ENCODE data around the gene NEMP1. TPM values are rescaled to one million over a fixed set of nuclear protein-coding genes. Genes with fewer than 3 reads are reported as not detected.

Gene NEMP1
- total and polyA plus RNA-seq, 5 experiments from 2014 or later = 2.6 to 29.5 (median 5.5) TPM

GRCh38 chr12:57104292-57104910, 25.8 kb upstream of the NEMP1 start:
- H3K4me1 Mint-ChIP-seq = peaks cover 22 to 82% (median 76%) of the 10 kb centered on the region in 4 donors
- DNase-seq (peak in 1 of 10 donors; percentile 44), ATAC-seq (no peak)
- no peaks in the 10 kb centered on the region for H3K27me3 Mint-ChIP-seq
- POLR2A ChIA-PET = interaction anchor here (1.6 to 16.7 kb wide), 2 partner anchors 10 to 22 kb away, joined by 3 to 559 read pairs; partner anchors contain the start of gene NAB2
- H3K36me3 Mint-ChIP-seq = peaks cover 0 to 78% (median 6%) of the 10 kb centered on the region in 3 donors
- H3K9me3 Mint-ChIP-seq = no peaks in the 10 kb centered on the region
- peak overlapping the region in 2 of 10 donors; percentile 9 to 62 for H3K4me3 Mint-ChIP-seq
- peak overlapping the region in 8 of 10 donors; percentile 6 to 90 (median 50) for H3K27ac Mint-ChIP-seq

DNA sequence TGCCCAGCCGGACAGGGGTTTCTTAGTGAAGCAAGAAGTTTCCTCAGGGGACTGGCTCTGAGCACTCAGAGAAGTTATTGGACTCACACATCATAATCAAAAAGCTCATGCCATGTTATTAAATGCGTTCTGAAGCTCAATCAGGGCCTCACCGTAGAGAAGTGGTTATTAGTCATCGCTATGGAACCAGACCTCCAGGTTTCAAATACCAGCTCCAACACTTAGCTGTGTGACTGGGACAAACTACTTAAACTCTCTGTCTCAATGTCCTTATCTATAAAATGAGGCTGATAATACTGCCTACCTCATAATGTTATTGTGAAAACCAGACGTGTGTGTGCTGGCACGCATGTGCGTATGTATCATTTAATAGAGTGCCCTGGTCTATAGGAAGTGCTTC, 25.3 kb upstream of the NEMP1 start:
- peaks cover 23 to 84% (median 77%) of the 10 kb centered on the region in 4 donors for H3K4me1 Mint-ChIP-seq

DNA sequence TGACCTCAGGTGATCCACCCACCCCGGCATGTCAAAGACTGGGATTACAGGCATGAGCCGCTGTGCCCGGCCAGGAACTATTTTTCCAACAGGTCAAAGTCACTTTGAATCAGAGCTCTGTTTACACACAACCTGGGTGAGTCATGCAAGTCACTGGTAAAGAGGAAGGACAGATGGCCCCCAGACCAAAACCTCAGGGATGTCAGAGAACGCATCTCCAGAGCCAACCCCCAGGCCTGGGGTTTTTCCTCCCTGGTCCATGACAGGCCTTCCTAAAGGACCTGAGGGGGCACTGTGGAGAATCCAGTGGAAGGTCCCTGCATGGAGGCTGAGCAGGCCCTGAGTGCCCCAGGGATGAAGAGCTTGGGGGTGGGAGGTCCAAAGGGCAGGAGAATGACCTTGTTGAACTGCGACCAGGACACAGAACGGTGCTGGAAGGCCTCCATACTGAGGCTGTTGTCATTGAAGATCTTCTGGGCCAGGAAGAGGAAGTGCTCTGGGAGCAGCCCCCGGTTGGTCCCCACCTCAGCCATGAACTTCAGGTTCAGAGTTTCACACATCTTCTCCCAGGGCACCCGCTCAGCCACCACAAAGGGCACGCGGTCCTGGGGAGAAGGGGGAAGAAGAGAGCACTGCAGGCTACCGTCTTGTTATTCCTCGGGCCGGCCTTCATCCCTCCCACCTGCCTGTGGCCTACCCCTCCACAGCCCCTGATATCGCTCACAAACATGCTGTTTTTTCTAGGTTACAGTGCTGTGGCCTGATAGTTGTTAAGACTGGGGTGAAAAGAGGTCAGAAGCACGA, 23.5 kb upstream of the NEMP1 start:
- ATAC-seq = peak; percentile 23 to 46
- no peaks in the 10 kb centered on the region for H3K9me3 Mint-ChIP-seq
- POLR2A ChIA-PET = interaction anchor here (0.6 to 16.7 kb wide), 6 partner anchors 3 to 369 kb away, joined by 3 to 559 read pairs (median 4); partner anchors contain the start of genes NAB2 and STAT6
- peaks cover 0 to 87% (median 9%) of the 10 kb centered on the region in 3 donors for H3K36me3 Mint-ChIP-seq
- peak overlapping the region; percentile 79 to 93 (median 87) for H3K27ac Mint-ChIP-seq
- H3K4me3 Mint-ChIP-seq = peak overlapping the region in 7 of 10 donors; percentile 29 to 53 (median 41)
- peaks cover 13 to 74% (median 65%) of the 10 kb centered on the region in 4 donors for H3K4me1 Mint-ChIP-seq
- peak in 1 of 10 donors; percentile 62 for DNase-seq
- no peaks in the 10 kb centered on the region for H3K27me3 Mint-ChIP-seq

More for the DNA sequence above, 25.3 kb upstream of the NEMP1 start:
- no peaks in the 10 kb centered on the region for H3K9me3 Mint-ChIP-seq
- H3K4me3 Mint-ChIP-seq = peak overlapping the region in 1 of 10 donors; percentile 9
- no peaks in the 10 kb centered on the region for H3K27me3 Mint-ChIP-seq
- ATAC-seq (no peak), DNase-seq (no peak)
- peaks cover 0 to 84% (median 6%) of the 10 kb centered on the region in 3 donors for H3K36me3 Mint-ChIP-seq
- H3K27ac Mint-ChIP-seq = peak overlapping the region in 6 of 10 donors; percentile 20 to 90 (median 50)
- POLR2A ChIA-PET = interaction anchor here (1.6 to 16.7 kb wide), 2 partner anchors 10 to 21 kb away, joined by 3 to 559 read pairs; partner anchors contain the start of gene NAB2

DNA sequence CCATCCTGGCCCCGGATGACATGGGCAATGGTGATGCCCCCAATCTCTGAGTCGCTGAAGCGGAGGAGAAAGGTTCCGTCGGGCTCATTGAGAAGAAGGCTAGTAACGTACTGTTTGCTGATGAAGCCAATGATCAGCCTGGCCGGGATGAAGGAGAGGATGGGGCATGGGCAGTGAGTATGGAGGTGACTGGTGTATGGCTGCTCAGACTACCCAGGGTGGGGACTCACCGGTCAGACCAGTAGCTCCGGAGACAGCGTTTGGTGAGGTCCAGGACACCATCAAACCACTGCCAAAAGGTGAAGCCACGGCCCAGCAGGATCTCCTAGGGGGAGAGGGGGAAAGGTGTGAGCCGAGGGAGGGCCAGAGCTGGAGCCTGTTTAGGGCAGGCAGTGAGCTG, 21.2 kb upstream of the NEMP1 start:
- DNase-seq = peak in 1 of 10 donors; percentile 16

GRCh38 chr12:57099047-57099714, 20.6 kb upstream of the NEMP1 start:
- H3K27me3 Mint-ChIP-seq = no peaks in the 10 kb centered on the region
- POLR2A ChIA-PET = interaction anchor here (1.0 to 16.7 kb wide), 5 partner anchors 5 to 34 kb away, joined by 3 to 559 read pairs (median 5); partner anchors contain the start of genes NAB2, NEMP1 and STAT6
- DNase-seq (no peak), ATAC-seq (no peak)
- H3K36me3 Mint-ChIP-seq = peaks cover 0 to 78% (median 6%) of the 10 kb centered on the region in 3 donors
- H3K27ac Mint-ChIP-seq = peak overlapping the region; percentile 37 to 87 (median 76)
- no peak overlapping the region for H3K4me3 Mint-ChIP-seq
- H3K9me3 Mint-ChIP-seq = no peaks in the 10 kb centered on the region
- peaks cover 10 to 74% (median 61%) of the 10 kb centered on the region in 4 donors for H3K4me1 Mint-ChIP-seq

More for the DNA sequence above, 21.2 kb upstream of the NEMP1 start:
- no peak overlapping the region for H3K4me3 Mint-ChIP-seq
- H3K4me1 Mint-ChIP-seq = peaks cover 9 to 74% (median 60%) of the 10 kb centered on the region in 4 donors
- no peaks in the 10 kb centered on the region for H3K9me3 Mint-ChIP-seq
- POLR2A ChIA-PET = interaction anchor here (1.0 to 16.7 kb wide), 5 partner anchors 6 to 34 kb away, joined by 3 to 559 read pairs (median 3); partner anchors contain the start of genes NAB2, NEMP1 and STAT6
- no peak for ATAC-seq
- H3K27ac Mint-ChIP-seq = peak overlapping the region in 8 of 10 donors; percentile 52 to 87 (median 76)
- no peaks in the 10 kb centered on the region for H3K27me3 Mint-ChIP-seq
- H3K36me3 Mint-ChIP-seq = peaks cover 0 to 83% (median 6%) of the 10 kb centered on the region in 3 donors

DNA sequence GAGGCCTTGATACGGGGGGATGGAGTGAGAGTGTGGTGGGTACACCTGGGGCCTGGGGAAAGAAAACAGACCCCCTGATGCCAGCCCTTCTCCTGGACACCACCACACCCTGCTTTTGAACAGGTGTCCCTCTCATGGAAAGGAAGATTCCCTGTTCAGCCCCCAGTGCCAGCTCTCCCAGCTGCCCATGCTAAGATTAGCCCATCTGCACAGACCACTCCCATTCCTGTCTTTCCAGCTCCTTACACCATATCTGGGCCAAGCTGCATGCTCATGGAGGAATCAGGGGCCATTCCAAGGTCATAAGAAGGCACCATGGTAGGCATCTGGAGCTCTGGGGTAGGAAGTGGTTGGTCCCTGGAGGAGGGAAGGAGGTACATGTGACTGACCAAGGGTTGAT, 20.0 kb upstream of the NEMP1 start:
- Mint-ChIP-seq H3K27ac (peak overlapping the region in 7 of 10 donors; percentile 42 to 87 (median 75)), H3K9me3 (no peaks in the 10 kb centered on the region), H3K4me3 (no peak overlapping the region), H3K36me3 (peaks cover 0 to 76% (median 8%) of the 10 kb centered on the region in 3 donors), H3K4me1 (peaks cover 13 to 74% (median 59%) of the 10 kb centered on the region in 4 donors), H3K27me3 (no peaks in the 10 kb centered on the region)
- ATAC-seq = no peak
- no peak for DNase-seq
- POLR2A ChIA-PET = interaction anchor here (1.2 to 16.7 kb wide), 5 partner anchors 4 to 90 kb away, joined by 3 to 559 read pairs (median 5); partner anchors contain the start of genes NAB2, NEMP1 and STAT6

- peak overlapping the region in 3 of 10 donors; percentile 66 to 89 (median 84) for H3K27ac Mint-ChIP-seq
- DNase-seq = no peak
- H3K36me3 Mint-ChIP-seq = peaks cover 0 to 79% (median 8%) of the 10 kb centered on the region in 3 donors
Measured at GRCh38 chr12:57097554-57097835, 18.9 kb upstream of the NEMP1 start.

GRCh38 chr12:57096748-57097553, 18.4 kb upstream of the NEMP1 start:
- Mint-ChIP-seq H3K4me3 (no peak overlapping the region), H3K36me3 (peaks cover 0 to 78% (median 8%) of the 10 kb centered on the region in 3 donors), H3K4me1 (peaks cover 24 to 80% (median 60%) of the 10 kb centered on the region in 4 donors), H3K27ac (peak overlapping the region in 9 of 10 donors; percentile 49 to 90 (median 72)), H3K9me3 (no peaks in the 10 kb centered on the region), H3K27me3 (no peaks in the 10 kb centered on the region)
- POLR2A ChIA-PET = interaction anchor here (2.0 to 16.7 kb wide), 4 partner anchors 3 to 26 kb away, joined by 4 to 559 read pairs (median 284); partner anchors contain the start of genes NAB2 and STAT6
- no peak for ATAC-seq
- DNase-seq = no peak

More at GRCh38 chr12:57097554-57097835, 18.9 kb upstream of the NEMP1 start:
- Mint-ChIP-seq H3K9me3 (no peaks in the 10 kb centered on the region), H3K4me3 (no peak overlapping the region), H3K27me3 (no peaks in the 10 kb centered on the region), H3K4me1 (peaks cover 21 to 80% (median 61%) of the 10 kb centered on the region in 4 donors)
- POLR2A ChIA-PET = interaction anchor here (0.6 to 16.7 kb wide), 6 partner anchors 3 to 1250 kb away, joined by 3 to 559 read pairs (median 6); partner anchors contain the start of genes NAB2, NEMP1 and STAT6
- no peak for ATAC-seq

GRCh38 chr12:57096099-57096572, 17.5 kb upstream of the NEMP1 start:
- peak overlapping the region; percentile 50 to 97 (median 89) for H3K27ac Mint-ChIP-seq
- ATAC-seq (no peak), DNase-seq (no peak)
- POLR2A ChIA-PET = interaction anchor here (2.1 to 16.3 kb wide), 2 partner anchors 9 kb away, joined by 8 to 559 read pairs; partner anchors contain the start of gene STAT6
- peaks cover 26 to 83% (median 64%) of the 10 kb centered on the region in 4 donors for H3K4me1 Mint-ChIP-seq
- peak overlapping the region in 2 of 10 donors; percentile 24 to 29 for H3K4me3 Mint-ChIP-seq
- H3K27me3 Mint-ChIP-seq = no peaks in the 10 kb centered on the region
- peaks cover 0 to 79% (median 8%) of the 10 kb centered on the region in 3 donors for H3K36me3 Mint-ChIP-seq
- H3K9me3 Mint-ChIP-seq = no peaks in the 10 kb centered on the region

- peaks cover 0 to 81% (median 8%) of the 10 kb centered on the region in 3 donors for H3K36me3 Mint-ChIP-seq
- DNase-seq (no peak), ATAC-seq (no peak)
- H3K4me1 Mint-ChIP-seq = peaks cover 31 to 87% (median 65%) of the 10 kb centered on the region in 4 donors
- POLR2A ChIA-PET = interaction anchor here (2.1 to 16.3 kb wide), 2 partner anchors 9 to 10 kb away, joined by 8 to 559 read pairs; partner anchors contain the start of gene STAT6
- H3K27me3 Mint-ChIP-seq = no peaks in the 10 kb centered on the region
- peak overlapping the region; percentile 44 to 99 (median 94) for H3K27ac Mint-ChIP-seq
- H3K9me3 Mint-ChIP-seq = no peaks in the 10 kb centered on the region
- no peak overlapping the region for H3K4me3 Mint-ChIP-seq
Measured at GRCh38 chr12:57095440-57095839, 16.8 kb upstream of the NEMP1 start.

Data from naive thymus-derived CD8-positive, alpha-beta T cell (primary cell).